Neural cell (in vitro differentiated cells): ENCODE results near the gene ESR1.

ENCODE experiments used
- CTCF ChIP-seq: fragments of 450-650 bp; IDR thresholded peaks from 2 replicates; pipeline ENCODE4 v1.5.1; 2014; ENCODE audit warnings: antibody characterized with exemption, mild to moderate bottlenecking, moderate library complexity; ENCODE audit not compliant: poor library complexity, severe bottlenecking
- EZH2 ChIP-seq: fragments of 200-600, 300-800 bp; shearing (Covaris generic), sonication (generic); IDR thresholded peaks from 2 replicates; pipeline ENCODE4 v1.6.1; 2014; ENCODE audit warnings: antibody characterized with exemption, low read length, borderline replicate concordance, mild to moderate bottlenecking; ENCODE audit not compliant: insufficient read depth, poor library complexity, severe bottlenecking
- POLR2AphosphoS5 ChIP-seq: IDR thresholded peaks from 2 replicates; pipeline ENCODE4 v1.6.1; 2012
- REST ChIP-seq: IDR thresholded peaks from 2 replicates; pipeline ENCODE4 v1.6.1; 2012; ENCODE audit warnings: borderline replicate concordance
- SMC3 ChIP-seq: fragments of 450-650 bp; conservative IDR thresholded peaks from 2 replicates; pipeline ENCODE4 v1.6.1; 2014; ENCODE audit warnings: antibody characterized with exemption, mild to moderate bottlenecking, moderate library complexity; ENCODE audit not compliant: poor library complexity

- no peak for TF ChIP-seq CTCF
- no peak for TF ChIP-seq POLR2AphosphoS5
- no peak for TF ChIP-seq REST
- TF ChIP-seq SMC3, result no peak
- TF ChIP-seq EZH2, result no peak
These were observed 27.9 kb downstream of the ESR1 start for GRCh38 chr6:151835396-151835795.
